ENCODE data around the gene BMP8B.

- TF ChIP-seq, protein P1, sequence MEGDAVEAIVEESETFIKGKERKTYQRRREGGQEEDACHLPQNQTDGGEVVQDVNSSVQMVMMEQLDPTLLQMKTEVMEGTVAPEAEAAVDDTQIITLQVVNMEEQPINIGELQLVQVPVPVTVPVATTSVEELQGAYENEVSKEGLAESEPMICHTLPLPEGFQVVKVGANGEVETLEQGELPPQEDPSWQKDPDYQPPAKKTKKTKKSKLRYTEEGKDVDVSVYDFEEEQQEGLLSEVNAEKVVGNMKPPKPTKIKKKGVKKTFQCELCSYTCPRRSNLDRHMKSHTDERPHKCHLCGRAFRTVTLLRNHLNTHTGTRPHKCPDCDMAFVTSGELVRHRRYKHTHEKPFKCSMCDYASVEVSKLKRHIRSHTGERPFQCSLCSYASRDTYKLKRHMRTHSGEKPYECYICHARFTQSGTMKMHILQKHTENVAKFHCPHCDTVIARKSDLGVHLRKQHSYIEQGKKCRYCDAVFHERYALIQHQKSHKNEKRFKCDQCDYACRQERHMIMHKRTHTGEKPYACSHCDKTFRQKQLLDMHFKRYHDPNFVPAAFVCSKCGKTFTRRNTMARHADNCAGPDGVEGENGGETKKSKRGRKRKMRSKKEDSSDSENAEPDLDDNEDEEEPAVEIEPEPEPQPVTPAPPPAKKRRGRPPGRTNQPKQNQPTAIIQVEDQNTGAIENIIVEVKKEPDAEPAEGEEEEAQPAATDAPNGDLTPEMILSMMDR (IDR thresholded peaks at IDR 0.05): no peak
- no peak for TF ChIP-seq POLR2A (IDR thresholded peaks at IDR 0.05)
These were observed 52.9 kb downstream of the BMP8B start for GRCh38 chr1:39735731-39736130.
